Smooth muscle cell (in vitro differentiated cells): ENCODE results near the gene INSYN2A. TPM values are rescaled to one million over a fixed set of nuclear protein-coding genes. Genes with fewer than 3 reads are reported as not detected.

Source experiments
- DNase-seq: peaks from one replicate; lab custom pipeline; 2025; ENCODE audit not compliant: unreplicated experiment; lab: John Stamatoyannopoulos, UW
- H2AFZ ChIP-seq: fragments of 200-600 bp; sonication (generic); 2 replicates; pipeline ENCODE4 v1.6.0; 2016; ENCODE audit warnings: antibody characterized with exemption, low read depth, mild to moderate bottlenecking
- H3F3A ChIP-seq: fragments of 200-600 bp; sonication (generic); 2 replicates; pipeline ENCODE4 v1.6.0; 2017; ENCODE audit warnings: antibody characterized with exemption, low read depth
- H3K27ac ChIP-seq: fragments of 200-600 bp; sonication (generic); 2 replicates; pipeline ENCODE4 v1.5.1; 2016; ENCODE audit warnings: low read depth, mild to moderate bottlenecking
- H3K27me3 ChIP-seq: fragments of 200-600 bp; sonication (generic); 2 replicates; pipeline ENCODE4 v1.6.1; 2016; ENCODE audit warnings: low read depth, mild to moderate bottlenecking
- H3K36me3 ChIP-seq: fragments of 200-600 bp; sonication (generic); 2 replicates; pipeline ENCODE4 v1.5.1; 2016; ENCODE audit warnings: low read depth
- H3K4me1 ChIP-seq: fragments of 200-600 bp; sonication (generic); 2 replicates; pipeline ENCODE4 v1.5.1; 2016; ENCODE audit warnings: low read depth
- H3K4me2 ChIP-seq: fragments of 200-600 bp; sonication (generic); 2 replicates; pipeline ENCODE4 v1.6.0; 2016; ENCODE audit warnings: mild to moderate bottlenecking
- H3K4me3 ChIP-seq: fragments of 200-600 bp; sonication (generic); 2 replicates; pipeline ENCODE4 v1.5.1; 2016; ENCODE audit warnings: mild to moderate bottlenecking
- H3K79me2 ChIP-seq: fragments of 200-600 bp; sonication (generic); 2 replicates; pipeline ENCODE4 v1.6.0; 2016; ENCODE audit warnings: low read depth, mild to moderate bottlenecking
- H3K9ac ChIP-seq: fragments of 200-600 bp; sonication (generic); 2 replicates; pipeline ENCODE4 v1.6.0; 2016; ENCODE audit warnings: low read depth
- H3K9me3 ChIP-seq: fragments of 200-600 bp; sonication (generic); replicated peaks from 2 replicates; pipeline ENCODE4 v1.5.1; 2016; ENCODE audit warnings: low read depth
- H4K20me1 ChIP-seq: fragments of 200-600 bp; sonication (generic); 2 replicates; pipeline ENCODE4 v1.6.0; 2016; ENCODE audit warnings: low read depth
- CTCF ChIP-seq: fragments of 200-600 bp; sonication (generic); IDR thresholded peaks from 2 replicates; pipeline ENCODE4 v1.5.1; 2017; ENCODE audit warnings: borderline replicate concordance, mild to moderate bottlenecking, antibody characterized with exemption; ENCODE audit not compliant: insufficient read depth, poor library complexity, severe bottlenecking
- WGBS: methylation state at CpG from one replicate; pipeline ENCODE4 v1.1.7; 2016; ENCODE audit warnings: low lambda C conversion rate; 5-methylcytosine and 5-hydroxymethylcytosine counted together
- polyA plus RNA-seq: library from polyadenylated mRNA; unstranded; fragments of >200 nt; fragmentation: Nextera tagmentation; extraction: Ambion mirVana; gene quantifications from 2 replicates; pipeline ENCODE4 v1.2.1, GENCODE V29; 2016
- total RNA-seq: library from RNA; depleted of rRNA; stranded (reverse); fragments of >200 nt; gene quantifications from 2 replicates; pipeline ENCODE4 v1.2.3, GENCODE V29; 2014

Gene INSYN2A
- total and polyA plus RNA-seq, 2 experiments from 2014 or later = 0.09 to 0.15 TPM

- Histone ChIP-seq H3K4me3 (no peak overlapping the region), H4K20me1 (peaks cover 73% of the 10 kb centered on the region), H3K27me3 (peaks cover 9% of the 10 kb centered on the region), H3K9me3 (no peaks in the 10 kb centered on the region), H3K9ac (no peak overlapping the region), H3K4me1 (no peaks in the 10 kb centered on the region), H3K79me2 (no peaks in the 10 kb centered on the region), H3K36me3 (no peaks in the 10 kb centered on the region), H3K27ac (no peak overlapping the region), H2AFZ (no peak overlapping the region), H3F3A (no peaks in the 10 kb centered on the region), H3K4me2 (no peak overlapping the region)
- DNase-seq = no peak
- TF ChIP-seq CTCF = no peak
Measured at GRCh38 chr10:127189226-127189625, 7.2 kb downstream of the INSYN2A start.

- no peak for DNase-seq
- no peak overlapping the region for H3K4me2 ChIP-seq
- peaks cover 54% of the 10 kb centered on the region for H4K20me1 ChIP-seq
- WGBS = 76% methylated on average over 7 of the region's 7 CpGs
- H3F3A ChIP-seq = no peaks in the 10 kb centered on the region
- peaks cover 3% of the 10 kb centered on the region for H3K4me1 ChIP-seq
- no peak overlapping the region for H3K9ac ChIP-seq
- no peak overlapping the region for H3K4me3 ChIP-seq
- no peaks in the 10 kb centered on the region for H3K9me3 ChIP-seq
- no peak overlapping the region for H3K27ac ChIP-seq
- no peak overlapping the region for H2AFZ ChIP-seq
- TF ChIP-seq CTCF = no peak
- no peaks in the 10 kb centered on the region for H3K79me2 ChIP-seq
- H3K27me3 ChIP-seq = no peaks in the 10 kb centered on the region
- H3K36me3 ChIP-seq = no peaks in the 10 kb centered on the region
Measured at GRCh38 chr10:127186813-127187212, 9.6 kb downstream of the INSYN2A start.

- Histone ChIP-seq H3F3A (no peaks in the 10 kb centered on the region), H4K20me1 (peaks cover 43% of the 10 kb centered on the region), H3K36me3 (no peaks in the 10 kb centered on the region), H3K9ac (no peak overlapping the region), H3K4me2 (no peak overlapping the region), H3K27ac (no peak overlapping the region), H3K4me1 (peaks cover 3% of the 10 kb centered on the region), H2AFZ (no peak overlapping the region), H3K79me2 (no peaks in the 10 kb centered on the region), H3K9me3 (no peaks in the 10 kb centered on the region), H3K4me3 (no peak overlapping the region), H3K27me3 (no peaks in the 10 kb centered on the region)
- no peak for DNase-seq
- WGBS = 98% methylated on average over 2 of the region's 2 CpGs
- TF ChIP-seq CTCF = no peak
Measured at GRCh38 chr10:127184582-127184981, 11.8 kb downstream of the INSYN2A start.

- no peak for DNase-seq
- no peaks in the 10 kb centered on the region for H3K27me3 ChIP-seq
- H4K20me1 ChIP-seq = peaks cover 39% of the 10 kb centered on the region
- H3K36me3 ChIP-seq = no peaks in the 10 kb centered on the region
- WGBS = 83% methylated on average over 4 of the region's 4 CpGs
- no peak overlapping the region for H3K4me3 ChIP-seq
- H3K4me1 ChIP-seq = peaks cover 3% of the 10 kb centered on the region
- H3K79me2 ChIP-seq = no peaks in the 10 kb centered on the region
- no peak overlapping the region for H3K27ac ChIP-seq
- TF ChIP-seq CTCF = no peak
- no peak overlapping the region for H2AFZ ChIP-seq
- no peak overlapping the region for H3K4me2 ChIP-seq
- no peaks in the 10 kb centered on the region for H3F3A ChIP-seq
- no peak overlapping the region for H3K9ac ChIP-seq
- H3K9me3 ChIP-seq = no peaks in the 10 kb centered on the region
Measured at GRCh38 chr10:127182161-127182560, 14.2 kb downstream of the INSYN2A start.
